Measurements from ENCODE around the gene ACACB. TPM values are rescaled to one million over a fixed set of nuclear protein-coding genes. Genes with fewer than 3 reads are reported as not detected.

The ACACB gene
- total RNA-seq, 1 experiment from 2014 or later: 8.2 TPM

- BruUV-seq (replicated peaks): no TSS peak
- no peak overlapping the region for H3K4me3 ChIP-seq (ENCODE audit: low read depth, low read length, poor library complexity, severe bottlenecking)
- no peaks in the 10 kb centered on the region for H3K4me1 ChIP-seq (ENCODE audit: insufficient read depth, low read length, poor library complexity, severe bottlenecking)
- intact Hi-C loops (cut with micrococcal nuclease; ENCODE audit: unreplicated experiment): no loop called here
- no peaks in the 10 kb centered on the region for H3K36me3 ChIP-seq (ENCODE audit: insufficient read depth, low read length, poor library complexity, severe bottlenecking)
- POLR2A ChIA-PET (ENCODE audit: low non-redundant PET): no interaction called here
- no peak overlapping the region for H3K27ac ChIP-seq (ENCODE audit: low read depth, low read length, poor library complexity, severe bottlenecking)
- no peak for DNase-seq (ENCODE audit: low spot score)
- H3K9me3 ChIP-seq (ENCODE audit: low read depth, low read length, poor library complexity, severe bottlenecking): no peaks in the 10 kb centered on the region
- H3K27me3 ChIP-seq (replicated peaks; ENCODE audit: insufficient read depth, low read depth, low read length, poor library complexity): no peaks in the 10 kb centered on the region
- TF ChIP-seq CTCF (conservative IDR thresholded peaks at IDR 0.05; ENCODE audit: low read depth, low read length): no peak
- no peak for TF ChIP-seq EZH2 (IDR thresholded peaks at IDR 0.05; ENCODE audit: borderline replicate concordance, low read depth, low read length, poor library complexity, severe bottlenecking)
- CTCF ChIA-PET: no interaction called here
Observed at GRCh38 chr12:109246221-109246620, 129.8 kb downstream of the ACACB start.

- no peaks in the 10 kb centered on the region for H3K27me3 ChIP-seq (replicated peaks; ENCODE audit: insufficient read depth, low read depth, low read length, poor library complexity)
- intact Hi-C loops (cut with micrococcal nuclease; ENCODE audit: unreplicated experiment): no loop called here
- H3K9me3 ChIP-seq (ENCODE audit: low read depth, low read length, poor library complexity, severe bottlenecking): no peaks in the 10 kb centered on the region
- no peak overlapping the region for H3K27ac ChIP-seq (ENCODE audit: low read depth, low read length, poor library complexity, severe bottlenecking)
- H3K36me3 ChIP-seq (ENCODE audit: insufficient read depth, low read length, poor library complexity, severe bottlenecking): no peaks in the 10 kb centered on the region
- CTCF ChIA-PET: no interaction called here
- H3K4me3 ChIP-seq (ENCODE audit: low read depth, low read length, poor library complexity, severe bottlenecking): no peak overlapping the region
- POLR2A ChIA-PET (ENCODE audit: low non-redundant PET): no interaction called here
- no peak for TF ChIP-seq CTCF (conservative IDR thresholded peaks at IDR 0.05; ENCODE audit: low read depth, low read length)
- no peak for TF ChIP-seq EZH2 (IDR thresholded peaks at IDR 0.05; ENCODE audit: borderline replicate concordance, low read depth, low read length, poor library complexity, severe bottlenecking)
- no peak for DNase-seq (ENCODE audit: low spot score)
- H3K4me1 ChIP-seq (ENCODE audit: insufficient read depth, low read length, poor library complexity, severe bottlenecking): no peaks in the 10 kb centered on the region
- BruUV-seq (replicated peaks): no TSS peak
Observed at GRCh38 chr12:109247831-109248654, 131.7 kb downstream of the ACACB start.

GRCh38 chr12:109250523-109250922 lies 134.1 kb downstream of the ACACB start:
- no peaks in the 10 kb centered on the region for H3K36me3 ChIP-seq (ENCODE audit: insufficient read depth, low read length, poor library complexity, severe bottlenecking)
- no peak overlapping the region for H3K4me3 ChIP-seq (ENCODE audit: low read depth, low read length, poor library complexity, severe bottlenecking)
- BruUV-seq (replicated peaks): no TSS peak
- intact Hi-C loops (cut with micrococcal nuclease; ENCODE audit: unreplicated experiment): no loop called here
- CTCF ChIA-PET: no interaction called here
- POLR2A ChIA-PET (ENCODE audit: low non-redundant PET): no interaction called here
- H3K27me3 ChIP-seq (replicated peaks; ENCODE audit: insufficient read depth, low read depth, low read length, poor library complexity): no peaks in the 10 kb centered on the region
- H3K9me3 ChIP-seq (ENCODE audit: low read depth, low read length, poor library complexity, severe bottlenecking): peaks cover 4% of the 10 kb centered on the region
- no peak overlapping the region for H3K27ac ChIP-seq (ENCODE audit: low read depth, low read length, poor library complexity, severe bottlenecking)
- DNase-seq (ENCODE audit: low spot score): no peak
- H3K4me1 ChIP-seq (ENCODE audit: insufficient read depth, low read length, poor library complexity, severe bottlenecking): no peaks in the 10 kb centered on the region
- TF ChIP-seq CTCF (conservative IDR thresholded peaks at IDR 0.05; ENCODE audit: low read depth, low read length) (no peak), EZH2 (IDR thresholded peaks at IDR 0.05; ENCODE audit: borderline replicate concordance, low read depth, low read length, poor library complexity, severe bottlenecking) (no peak)

Data from A673 (cell line).